GM12801 (cell line): ENCODE measurements around the gene PRRC2C.

Source experiments
- CTCF ChIP-seq: IDR thresholded peaks from one replicate; pipeline ENCODE4 v1.5.1; 2011; ENCODE audit warnings: control low read depth; ENCODE audit not compliant: insufficient read length; ENCODE audit errors: extremely low read depth

PRRC2C gene

DNA sequence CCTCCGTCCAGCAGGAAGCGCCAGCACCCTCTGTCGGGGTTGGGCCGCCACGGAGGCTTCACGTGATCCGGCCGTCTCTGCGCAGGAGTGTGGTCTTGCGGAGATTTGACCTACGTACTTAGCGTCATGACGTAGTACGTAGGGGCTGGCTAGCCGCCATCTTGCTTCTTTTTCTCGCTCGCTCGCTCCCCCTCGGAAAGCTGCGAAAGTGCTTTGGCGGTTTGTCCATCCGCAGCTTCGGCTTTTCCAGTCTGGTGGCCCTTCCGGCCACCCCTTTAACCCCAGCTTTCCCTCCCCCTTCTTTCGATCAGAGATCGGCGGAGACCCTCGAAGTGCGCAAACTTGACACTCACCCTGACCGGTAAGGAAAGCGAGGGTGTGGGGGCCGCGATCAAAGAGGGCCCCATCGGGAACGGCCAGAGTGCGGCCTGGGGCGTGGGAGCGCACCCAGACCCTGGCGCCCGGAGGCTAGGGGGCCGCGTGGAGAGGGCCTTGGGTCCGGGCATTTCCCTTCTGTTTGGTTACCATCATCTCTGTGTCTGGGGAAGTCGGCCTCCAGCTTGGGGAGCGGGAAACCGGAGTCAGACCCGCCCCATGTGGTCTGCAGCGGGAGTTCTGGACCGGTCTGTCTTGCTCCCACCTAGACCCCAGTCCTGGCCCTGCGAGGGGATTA is at the start of gene PRRC2C:
Gene PRRC2C, plus strand, starts transcription at position 156 of the 673 bp plus-strand sequence. CDS start 26,559 bp downstream, outside the sequence.
- no peak for TF ChIP-seq CTCF

DNA sequence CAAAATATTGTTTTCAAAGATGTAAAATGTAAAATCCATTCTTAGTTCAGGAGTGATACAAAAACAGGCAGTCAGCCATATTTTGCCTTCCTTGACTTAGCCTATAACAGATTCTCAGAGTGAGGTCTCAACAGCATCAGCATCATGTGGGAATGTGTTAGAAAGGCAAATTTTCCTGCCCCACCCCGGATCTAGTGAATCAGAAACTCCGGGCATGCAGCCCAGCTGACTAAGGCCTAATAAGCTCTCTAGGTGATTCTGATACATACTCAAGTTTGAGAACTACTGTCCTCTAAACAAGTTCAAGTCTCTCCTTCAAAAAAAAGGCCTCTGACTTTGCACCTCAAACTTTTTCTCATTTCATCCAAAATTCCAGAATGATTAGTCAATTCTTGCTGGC is 46.9 kb upstream of the PRRC2C start:
- no peak for TF ChIP-seq CTCF

GRCh38 chr1:171446386-171446785 is 38.9 kb upstream of the PRRC2C start:
- no peak for TF ChIP-seq CTCF

- no peak for TF ChIP-seq CTCF
These were observed 29.4 kb upstream of the PRRC2C start for GRCh38 chr1:171455967-171456366.

GRCh38 chr1:171457412-171457811 is 27.9 kb upstream of the PRRC2C start:
- TF ChIP-seq CTCF: no peak

- no peak for TF ChIP-seq CTCF
These were observed 25.2 kb upstream of the PRRC2C start for GRCh38 chr1:171460018-171460620.

GRCh38 chr1:171467626-171468025 is 17.7 kb upstream of the PRRC2C start:
- no peak for TF ChIP-seq CTCF
